SK-N-SH (cell line): ENCODE data around the gene ALB. TPM values are rescaled to one million over a fixed set of nuclear protein-coding genes. Genes with fewer than 3 reads are reported as not detected.

Experiments used
- CTCF ChIA-PET: fragments of 300-600, 350-600 bp; formaldehyde crosslinking; extraction: SDS; loops from one replicate; lab custom pipeline; 2021; lab: Yijun Ruan, JAX
- POLR2A ChIA-PET: fragments of 350-600 bp; sonication (Branson Sonifier 250); formaldehyde crosslinking; extraction: SDS; loops from one replicate; lab custom pipeline; 2020; ENCODE audit warnings: antibody characterized with exemption, inconsistent platforms; lab: Yijun Ruan, JAX
- DNase-seq: peaks from one replicate; pipeline ENCODE4 v3.0.0; 2012
- H2AFZ ChIP-seq: fragments of 200-600 bp; sonication (generic); 2 replicates; pipeline ENCODE4 v1.8.1; 2016; ENCODE audit warnings: antibody characterized with exemption, mild to moderate bottlenecking, low read depth
- H3F3A ChIP-seq: fragments of 200-600 bp; sonication (generic); replicated peaks from 2 replicates; pipeline ENCODE3; 2016; ENCODE audit warnings: antibody characterized with exemption, mild to moderate bottlenecking; ENCODE audit not compliant: insufficient read depth
- H3K27ac ChIP-seq, 2 experiments: fragments of 200-500 bp in 1 of 2; fragments of 200-600 bp in 1 of 2; sonication (Bioruptor generic) in 1 of 2; sonication (generic), shearing (Covaris generic) in 1 of 2; 2 replicates each; pipeline versions ENCODE4 v1.5.1 to v1.6.1; 2014 to 2016; ENCODE audit warnings: low read depth in 2 of 2, inconsistent platforms in 1 of 2, low read length in 1 of 2, mild to moderate bottlenecking in 1 of 2, mixed read lengths in 1 of 2
- H3K27me3 ChIP-seq: fragments of 200-600 bp; sonication (generic), shearing (Covaris generic); 2 replicates; pipeline ENCODE4 v1.6.1; 2016; ENCODE audit warnings: mixed run types; ENCODE audit not compliant: insufficient read depth
- H3K36me3 ChIP-seq, 2 experiments: fragments of 200-500 bp in 1 of 2; fragments of 200-600 bp in 1 of 2; sonication (Bioruptor generic) in 1 of 2; sonication (generic) in 1 of 2; replicated peaks in 1 of 2; 2 replicates each; pipeline versions ENCODE3 to v1.5.1; 2014 to 2016; ENCODE audit warnings: low read length in 1 of 2, mild to moderate bottlenecking in 1 of 2; ENCODE audit not compliant: insufficient read depth in 2 of 2, control insufficient read depth in 1 of 2
- H3K4me1 ChIP-seq, 2 experiments: fragments of 200-500 bp in 1 of 2; fragments of 200-600 bp in 1 of 2; sonication (Bioruptor generic) in 1 of 2; sonication (generic), shearing (Covaris generic) in 1 of 2; 2 replicates each; pipeline versions ENCODE4 v1.5.1 to v1.6.1; 2014 to 2016; ENCODE audit warnings: low read depth in 1 of 2, low read length in 1 of 2, mixed run types in 1 of 2; ENCODE audit not compliant: insufficient read depth in 2 of 2, control insufficient read depth in 1 of 2
- H3K4me2 ChIP-seq: fragments of 200-600 bp; sonication (generic), shearing (Covaris generic); 2 replicates; pipeline ENCODE4 v1.6.1; 2017; ENCODE audit warnings: mixed run types
- H3K4me3 ChIP-seq, 2 experiments: fragments of 200-500 bp in 1 of 2; fragments of 200-600 bp in 1 of 2; sonication (Bioruptor generic) in 1 of 2; sonication (generic), shearing (Covaris generic) in 1 of 2; 2 replicates each; pipeline versions ENCODE4 v1.5.1 to v1.8.1; 2014 to 2016; ENCODE audit warnings: low read depth in 2 of 2, inconsistent platforms in 1 of 2, low read length in 1 of 2, mild to moderate bottlenecking in 1 of 2, mixed read lengths in 1 of 2, moderate library complexity in 1 of 2
- H3K79me2 ChIP-seq: fragments of 200-600 bp; sonication (generic); 2 replicates; pipeline ENCODE4 v1.8.1; 2017; ENCODE audit warnings: mild to moderate bottlenecking; ENCODE audit not compliant: insufficient read depth
- H3K9ac ChIP-seq: fragments of 200-600 bp; sonication (generic); 2 replicates; pipeline ENCODE4 v1.6.1; 2017; ENCODE audit warnings: mixed run types
- H3K9me2 ChIP-seq: fragments of 200-600 bp; sonication (generic); 2 replicates; pipeline ENCODE4 v1.6.1; 2017; ENCODE audit warnings: mixed run types
- H3K9me3 ChIP-seq: fragments of 200-600 bp; sonication (generic); 2 replicates; pipeline ENCODE4 v1.6.1; 2017; ENCODE audit warnings: mixed run types, mild to moderate bottlenecking, moderate library complexity
- H4K20me1 ChIP-seq: fragments of 200-600 bp; sonication (generic); 2 replicates; pipeline ENCODE4 v1.6.1; 2017; ENCODE audit warnings: mild to moderate bottlenecking, mixed run types; ENCODE audit not compliant: insufficient read depth
- CHD2 ChIP-seq: fragments of 150-350 bp; IDR thresholded peaks from 2 replicates; pipeline ENCODE4 v1.6.1; 2018; ENCODE audit warnings: low read length; ENCODE audit not compliant: partially characterized antibody
- FOXJ3 ChIP-seq: sonication (generic); formaldehyde crosslinking; IDR thresholded peaks from 2 replicates; pipeline ENCODE4 v1.5.1; 2020; ENCODE audit warnings: mild to moderate bottlenecking, missing genetic modification reagents
- FOXM1 ChIP-seq: IDR thresholded peaks from 2 replicates; pipeline ENCODE4 v1.4.0; 2012; ENCODE audit warnings: low read depth, mild to moderate bottlenecking
- IRF3 ChIP-seq: fragments of 150-350 bp; IDR thresholded peaks from 2 replicates; pipeline ENCODE4 v1.6.1; 2016; ENCODE audit warnings: mild to moderate bottlenecking, low read depth, low read length
- MEF2A ChIP-seq: IDR thresholded peaks from 2 replicates; pipeline ENCODE4 v1.4.0; 2012; ENCODE audit warnings: low read depth, borderline replicate concordance
- PBX3 ChIP-seq: IDR thresholded peaks from 2 replicates; pipeline ENCODE4; 2012
- REST ChIP-seq: IDR thresholded peaks from 2 replicates; pipeline ENCODE4 v1.6.1; 2012; ENCODE audit warnings: mild to moderate bottlenecking, low read depth, low read length, moderate library complexity
- SMC3 ChIP-seq: IDR thresholded peaks from 2 replicates; pipeline ENCODE4 v1.6.1; 2012; ENCODE audit warnings: low read depth, low read length, improper control_type of control experiment
- TCF12 ChIP-seq: IDR thresholded peaks from 2 replicates; pipeline ENCODE4 v1.4.0; 2012
- whole genome bisulfite sequencing: methylation state at CpG from one replicate; pipeline ENCODE4 v1.1.6; 2017; ENCODE audit warnings: low lambda C conversion rate; 5-methylcytosine and 5-hydroxymethylcytosine counted together
- polyA plus RNA-seq, 3 experiments: library from polyadenylated mRNA; depleted of rRNA; stranded (reverse); fragments of >200 nt; gene quantifications; 2 replicates each; pipeline ENCODE4 v1.2.3, GENCODE V29; 2012
- TF ChIP-seq, protein P1 (sequence below): IDR thresholded peaks from 2 replicates; pipeline ENCODE4 v1.4.0; 2012; ENCODE audit warnings: low read depth, borderline replicate concordance

Gene ALB
- polyA plus RNA-seq, 1 of the 3 experiments (the other 2 are of a cell fraction): not detected

- Histone ChIP-seq H3K4me3 (no peak overlapping the region), H2AFZ (no peak overlapping the region), H3K9ac (no peak overlapping the region), H3K4me1 (no peaks in the 10 kb centered on the region), H3F3A (no peaks in the 10 kb centered on the region), H4K20me1 (no peaks in the 10 kb centered on the region), H3K9me3 (no peaks in the 10 kb centered on the region), H3K36me3 (no peaks in the 10 kb centered on the region), H3K4me2 (no peak overlapping the region), H3K79me2 (no peaks in the 10 kb centered on the region), H3K27ac (no peak overlapping the region), H3K9me2 (no peaks in the 10 kb centered on the region), H3K27me3 (no peaks in the 10 kb centered on the region; the same call in 1 of the 2 replicates)
- CTCF ChIA-PET: interaction anchor here (0.7 kb wide), 1 partner anchor 9 kb away, joined by 3 read pairs; no protein-coding TSS in a partner anchor
- DNase-seq: no peak
- TF ChIP-seq PBX3: no peak
- no peak for TF ChIP-seq SMC3
- TF ChIP-seq IRF3: no peak
- no peak for TF ChIP-seq CHD2
- no peak for TF ChIP-seq REST
- no peak for TF ChIP-seq MEF2A
- no peak for TF ChIP-seq FOXM1
- 18% methylated on average over 4 of the region's 4 CpGs for WGBS
- POLR2A ChIA-PET: no interaction called here
These were observed 56.9 kb downstream of the ALB start for GRCh38 chr4:73460913-73461522.

GRCh38 chr4:73468170-73468569 is 64.1 kb downstream of the ALB start:
- no peak for DNase-seq
- Histone ChIP-seq H4K20me1 (no peaks in the 10 kb centered on the region; the same call in 1 of the 2 replicates), H3K36me3 (no peaks in the 10 kb centered on the region), H3K9me2 (no peaks in the 10 kb centered on the region), H3K9me3 (no peaks in the 10 kb centered on the region), H3K27ac (no peak overlapping the region), H3F3A (no peaks in the 10 kb centered on the region), H3K4me1 (no peaks in the 10 kb centered on the region), H3K79me2 (no peaks in the 10 kb centered on the region), H3K27me3 (no peaks in the 10 kb centered on the region), H3K4me2 (no peak overlapping the region), H3K4me3 (no peak overlapping the region), H2AFZ (no peak overlapping the region), H3K9ac (no peak overlapping the region)
- ChIA-PET POLR2A (no interaction called here), CTCF (interaction anchor here (1.4 to 1.5 kb wide), 2 partner anchors 23 to 35 kb away, joined by 3 to 4 read pairs; no protein-coding TSS in a partner anchor)
- TF ChIP-seq FOXJ3 (CRISPR knock-in tag) (no peak), REST (no peak), TCF12 (no peak), PBX3 (no peak)
- TF ChIP-seq, protein P1, sequence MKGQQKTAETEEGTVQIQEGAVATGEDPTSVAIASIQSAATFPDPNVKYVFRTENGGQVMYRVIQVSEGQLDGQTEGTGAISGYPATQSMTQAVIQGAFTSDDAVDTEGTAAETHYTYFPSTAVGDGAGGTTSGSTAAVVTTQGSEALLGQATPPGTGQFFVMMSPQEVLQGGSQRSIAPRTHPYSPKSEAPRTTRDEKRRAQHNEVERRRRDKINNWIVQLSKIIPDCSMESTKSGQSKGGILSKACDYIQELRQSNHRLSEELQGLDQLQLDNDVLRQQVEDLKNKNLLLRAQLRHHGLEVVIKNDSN: no peak
- WGBS: 37% methylated on average over 3 of the region's 3 CpGs
